Activated T-cell treated with anti-CD3 and anti-CD28 coated beads, Interleukin-2, amount 50 U/mL, for 24 hours (primary cell): ENCODE measurements around the gene KRT85.

ENCODE experiments used
- DNase-seq: peaks from one replicate; pipeline ENCODE4 v3.0.0-alpha.2; 2020
- H3K27ac Mint-ChIP-seq: 2 replicates; pipeline ENCODE4 v1.8.0; 2020; ENCODE audit warnings: mild to moderate bottlenecking, mixed read lengths
- H3K27me3 Mint-ChIP-seq: 2 replicates; pipeline ENCODE4 v1.8.0; 2020; ENCODE audit warnings: mixed read lengths
- H3K36me3 Mint-ChIP-seq: 2 replicates; pipeline ENCODE4 v1.8.0; 2020; ENCODE audit warnings: low read depth, mixed read lengths
- H3K4me1 Mint-ChIP-seq: 2 replicates; pipeline ENCODE4 v1.8.0; 2020; ENCODE audit warnings: low read depth, mixed read lengths
- H3K4me3 Mint-ChIP-seq: 2 replicates; pipeline ENCODE4 v1.8.0; 2020; ENCODE audit warnings: mild to moderate bottlenecking, moderate library complexity, mixed read lengths
- H3K9me3 Mint-ChIP-seq: 2 replicates; pipeline ENCODE4 v1.8.0; 2020; ENCODE audit warnings: mixed read lengths

KRT85 gene

DNA sequence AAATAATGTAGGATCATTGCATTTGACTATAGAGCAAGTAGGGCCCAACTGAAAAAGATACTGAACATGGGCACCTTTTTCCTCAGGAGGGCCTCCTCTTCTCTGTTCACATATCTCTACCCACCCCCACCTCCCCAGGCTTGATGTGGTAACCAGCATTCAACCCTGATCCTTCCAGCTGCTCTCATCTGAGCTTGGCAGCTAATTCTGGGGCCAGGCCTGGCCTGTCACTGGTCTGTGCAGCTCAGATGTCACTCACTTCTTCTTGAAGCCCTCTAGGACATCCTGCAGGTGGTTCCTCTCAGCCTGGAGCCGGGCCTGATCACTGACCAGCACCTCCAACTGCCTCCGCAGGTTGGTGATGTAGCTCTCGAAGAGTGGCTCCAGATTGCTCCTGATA, 16.1 kb upstream of the KRT85 start:
- peaks cover 5% of the 10 kb centered on the region for H3K27me3 Mint-ChIP-seq
- peaks cover 10% of the 10 kb centered on the region for H3K4me1 Mint-ChIP-seq
- H3K4me3 Mint-ChIP-seq: no peak overlapping the region
- DNase-seq: no peak
- H3K36me3 Mint-ChIP-seq: no peaks in the 10 kb centered on the region
- no peaks in the 10 kb centered on the region for H3K9me3 Mint-ChIP-seq
- H3K27ac Mint-ChIP-seq: no peak overlapping the region

DNA sequence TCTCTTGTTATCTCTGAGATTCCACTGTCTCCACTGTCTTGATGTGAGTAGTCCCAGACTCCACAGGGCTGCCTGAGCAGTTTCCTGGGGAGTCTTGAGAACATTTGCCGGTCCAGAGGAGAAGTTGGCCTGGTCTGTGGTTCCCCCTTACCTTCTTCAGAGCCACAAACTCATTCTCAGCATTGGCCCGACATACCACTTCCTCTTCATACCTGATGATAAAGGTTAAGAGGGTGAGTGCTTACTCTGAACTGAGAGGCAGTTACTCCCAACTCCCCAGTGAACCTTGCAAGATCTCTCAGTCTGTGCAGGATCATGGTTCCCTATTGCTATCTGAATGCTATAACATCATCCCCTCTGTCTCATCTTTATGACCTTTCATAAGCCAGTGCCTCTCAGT, 15.6 kb upstream of the KRT85 start:
- no peak for DNase-seq
- Mint-ChIP-seq H3K4me1 (peaks cover 10% of the 10 kb centered on the region), H3K36me3 (no peaks in the 10 kb centered on the region), H3K27me3 (peaks cover 5% of the 10 kb centered on the region), H3K27ac (no peak overlapping the region), H3K9me3 (no peaks in the 10 kb centered on the region), H3K4me3 (no peak overlapping the region)

DNA sequence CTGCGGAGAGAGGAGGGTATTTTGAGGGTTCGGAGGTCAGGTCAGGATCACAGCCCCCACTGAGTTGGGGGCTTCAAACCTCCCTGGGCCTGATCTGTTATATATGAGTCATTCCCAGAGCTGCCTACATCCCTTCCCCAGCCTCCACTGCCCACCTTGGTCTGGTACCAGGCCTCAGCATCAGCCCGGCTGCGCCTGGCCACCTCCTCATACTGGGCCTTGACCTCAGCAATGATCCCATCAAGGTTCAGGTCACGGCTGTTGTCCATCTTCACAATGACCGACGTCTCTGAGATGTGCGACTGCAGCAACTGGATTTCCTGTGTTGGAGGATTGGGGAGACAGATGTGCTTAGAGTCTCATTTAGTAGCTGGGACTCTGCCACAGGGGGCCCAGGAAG, 13.9 kb upstream of the KRT85 start:
- peaks cover 10% of the 10 kb centered on the region for H3K4me1 Mint-ChIP-seq

DNA sequence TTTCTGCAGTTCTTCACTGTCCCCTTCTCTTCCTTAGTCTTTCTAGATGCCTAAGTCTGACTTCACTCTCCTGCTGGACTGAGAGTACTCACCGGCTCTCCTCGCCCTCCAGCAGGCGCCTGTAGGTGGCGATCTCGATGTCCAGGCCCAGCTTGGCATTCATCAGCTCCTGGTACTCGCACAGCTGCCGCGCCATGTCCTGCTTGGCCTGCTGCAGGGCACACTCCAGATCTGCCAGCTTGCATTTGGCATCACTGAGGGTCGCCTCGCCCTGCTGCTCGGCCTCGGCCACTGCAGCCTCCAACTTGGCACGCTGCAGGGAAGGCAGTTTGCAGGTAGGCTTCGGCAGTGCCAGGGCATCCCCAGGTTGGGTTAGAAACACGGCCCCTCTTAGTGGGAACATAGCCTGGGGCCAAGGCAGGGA, 13.0 kb upstream of the KRT85 start:
- Mint-ChIP-seq H3K4me3 (no peak overlapping the region), H3K27me3 (peaks cover 12% of the 10 kb centered on the region), H3K9me3 (no peaks in the 10 kb centered on the region), H3K27ac (no peak overlapping the region), H3K4me1 (peaks cover 10% of the 10 kb centered on the region), H3K36me3 (no peaks in the 10 kb centered on the region)
- no peak for DNase-seq

More for the DNA sequence above, 13.9 kb upstream of the KRT85 start:
- Mint-ChIP-seq H3K4me3 (no peak overlapping the region), H3K27ac (no peak overlapping the region), H3K9me3 (no peaks in the 10 kb centered on the region), H3K36me3 (no peaks in the 10 kb centered on the region), H3K27me3 (peaks cover 12% of the 10 kb centered on the region)
- DNase-seq: no peak

DNA sequence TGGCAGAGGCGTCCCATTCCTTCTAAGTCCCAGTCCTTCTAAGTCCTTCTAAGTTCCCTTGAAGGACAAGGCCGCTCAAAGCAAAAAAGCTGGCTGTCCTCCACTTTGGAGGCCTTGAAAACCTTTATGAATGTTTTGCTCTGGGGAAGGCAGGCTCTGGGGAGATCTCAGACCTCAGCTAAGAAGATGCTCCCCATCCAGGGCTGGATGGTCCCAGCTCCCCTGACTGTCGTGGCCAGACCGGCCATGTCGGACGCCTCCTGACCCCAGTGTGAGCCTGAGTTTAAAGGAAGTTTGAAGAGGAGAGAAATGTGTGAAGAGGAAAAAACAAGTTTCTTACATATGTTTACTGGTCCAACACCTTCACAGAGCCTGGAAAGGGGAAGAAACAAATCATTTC, 12.3 kb upstream of the KRT85 start:
- Mint-ChIP-seq H3K9me3 (no peaks in the 10 kb centered on the region), H3K27me3 (peaks cover 12% of the 10 kb centered on the region), H3K4me1 (peaks cover 10% of the 10 kb centered on the region), H3K36me3 (no peaks in the 10 kb centered on the region), H3K4me3 (no peak overlapping the region), H3K27ac (no peak overlapping the region)
- no peak for DNase-seq

DNA sequence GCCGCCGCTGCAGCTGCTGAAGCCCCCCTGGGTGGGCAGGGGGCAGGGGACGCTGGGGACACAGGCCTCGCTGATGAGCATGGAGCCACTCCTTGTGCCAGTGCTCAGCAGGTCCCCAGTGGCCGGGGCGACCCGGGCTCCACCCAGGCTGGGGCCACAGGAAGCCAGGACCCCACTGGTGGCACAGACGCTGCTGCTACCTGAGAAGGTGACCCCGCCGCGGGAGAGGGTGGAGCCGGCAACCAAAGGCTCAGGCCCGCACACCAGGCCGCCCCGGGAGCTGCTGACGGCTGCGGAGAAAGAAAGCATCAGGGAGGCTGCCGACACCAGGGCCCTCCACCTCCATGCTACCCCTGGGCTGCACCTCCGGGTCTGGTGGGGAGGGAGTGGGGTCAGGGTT, 10.8 kb upstream of the KRT85 start:
- no peak overlapping the region for H3K4me3 Mint-ChIP-seq

DNA sequence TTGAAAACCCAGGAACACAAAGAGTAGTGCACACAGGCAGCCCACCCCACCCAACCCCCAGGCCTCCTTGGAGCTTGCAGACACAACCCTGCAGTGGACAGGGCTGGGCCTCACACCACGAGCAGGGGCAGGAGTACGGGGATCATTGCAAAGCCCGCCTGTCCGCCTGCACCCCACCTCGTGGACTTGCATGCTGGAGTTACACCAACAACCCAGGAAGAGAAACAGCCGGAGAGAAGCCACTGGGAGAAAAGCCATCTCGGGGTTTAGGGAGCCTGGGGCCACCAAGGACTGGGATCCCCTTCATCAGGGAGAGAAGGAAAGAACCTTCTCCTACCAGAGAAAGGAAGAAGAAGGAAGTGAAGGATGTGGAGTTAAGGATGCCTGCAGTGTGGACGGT, 10.0 kb upstream of the KRT85 start:
- Mint-ChIP-seq H3K27me3 (peaks cover 12% of the 10 kb centered on the region), H3K4me1 (peaks cover under 1% of the 10 kb centered on the region), H3K4me3 (no peak overlapping the region), H3K27ac (no peak overlapping the region), H3K9me3 (no peaks in the 10 kb centered on the region), H3K36me3 (no peaks in the 10 kb centered on the region)
- DNase-seq: no peak

More for the DNA sequence above, 10.8 kb upstream of the KRT85 start:
- DNase-seq: no peak
- H3K27me3 Mint-ChIP-seq: peaks cover 12% of the 10 kb centered on the region
- H3K9me3 Mint-ChIP-seq: no peaks in the 10 kb centered on the region
- no peaks in the 10 kb centered on the region for H3K36me3 Mint-ChIP-seq
- H3K27ac Mint-ChIP-seq: no peak overlapping the region
- H3K4me1 Mint-ChIP-seq: peaks cover 9% of the 10 kb centered on the region

DNA sequence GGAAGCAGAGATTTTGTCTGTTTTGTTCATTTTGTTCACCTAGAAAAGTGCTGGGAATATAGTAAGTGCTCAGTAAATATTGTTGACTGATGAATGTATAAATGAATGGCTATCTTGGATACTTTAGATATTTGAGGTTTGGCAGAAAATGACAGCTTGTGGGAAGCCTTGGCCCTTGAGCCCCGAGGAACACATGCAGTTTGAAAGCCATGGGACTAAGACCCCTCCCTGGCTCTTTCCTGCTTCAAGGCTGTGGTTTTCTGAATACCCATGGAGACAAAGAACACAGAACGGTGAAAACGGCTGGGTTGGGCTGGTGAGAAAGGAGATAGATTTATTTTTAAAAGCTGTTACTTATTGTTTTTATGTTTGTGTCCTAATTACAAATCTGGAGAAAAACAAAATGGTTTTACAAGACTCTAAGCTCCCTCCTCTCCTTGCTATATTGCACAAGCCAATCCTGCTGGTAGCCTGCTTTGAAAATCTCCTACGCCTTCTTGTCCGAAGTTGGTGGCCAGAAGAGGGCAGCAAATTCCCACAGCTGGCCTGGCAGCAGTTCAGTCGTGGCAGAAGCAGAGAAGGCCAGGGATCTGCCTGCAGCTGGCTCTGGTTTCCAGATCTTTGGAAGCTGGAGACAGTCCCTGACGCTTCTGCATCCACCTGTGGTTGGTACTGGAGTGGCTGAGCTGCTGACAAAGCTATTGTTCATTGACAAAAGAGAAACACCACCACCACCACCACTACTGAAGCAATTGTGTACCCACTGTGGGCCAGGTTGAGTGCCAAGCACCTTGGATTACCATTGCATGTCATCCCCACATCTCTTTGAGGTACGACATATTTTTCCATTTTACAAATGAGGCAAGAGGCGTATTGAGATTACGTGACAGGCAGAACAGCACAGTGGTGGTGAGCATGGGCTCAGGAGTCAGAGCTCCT, 5.2 kb upstream of the KRT85 start:
- Mint-ChIP-seq H3K27ac (no peak overlapping the region), H3K36me3 (no peaks in the 10 kb centered on the region), H3K9me3 (no peaks in the 10 kb centered on the region), H3K4me3 (no peak overlapping the region), H3K4me1 (no peaks in the 10 kb centered on the region), H3K27me3 (peaks cover 18% of the 10 kb centered on the region)
- peak; percentile 61 for DNase-seq

DNA sequence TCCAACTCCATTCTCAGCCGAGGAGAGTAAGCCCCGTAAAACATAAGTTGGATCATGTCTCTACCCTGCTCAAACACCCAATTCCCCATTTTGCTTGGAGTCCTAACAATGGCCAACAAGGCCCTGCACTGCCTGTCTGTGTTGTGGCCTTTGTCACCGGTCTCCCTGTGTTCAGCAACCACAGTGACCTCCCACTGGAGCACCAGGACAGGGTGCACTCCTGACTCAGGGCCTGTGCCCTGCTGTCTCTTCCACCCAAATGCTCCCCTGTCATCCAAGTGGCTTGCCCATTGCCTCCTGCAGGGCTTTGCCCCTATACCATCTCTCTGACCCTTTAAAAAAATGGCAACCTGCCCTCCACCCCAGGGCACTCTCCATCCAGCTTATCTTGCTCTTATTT, 4.4 kb upstream of the KRT85 start:
- Mint-ChIP-seq H3K4me3 (no peak overlapping the region), H3K27me3 (peaks cover 19% of the 10 kb centered on the region), H3K36me3 (no peaks in the 10 kb centered on the region), H3K4me1 (no peaks in the 10 kb centered on the region), H3K27ac (no peak overlapping the region), H3K9me3 (no peaks in the 10 kb centered on the region)
- no peak for DNase-seq

DNA sequence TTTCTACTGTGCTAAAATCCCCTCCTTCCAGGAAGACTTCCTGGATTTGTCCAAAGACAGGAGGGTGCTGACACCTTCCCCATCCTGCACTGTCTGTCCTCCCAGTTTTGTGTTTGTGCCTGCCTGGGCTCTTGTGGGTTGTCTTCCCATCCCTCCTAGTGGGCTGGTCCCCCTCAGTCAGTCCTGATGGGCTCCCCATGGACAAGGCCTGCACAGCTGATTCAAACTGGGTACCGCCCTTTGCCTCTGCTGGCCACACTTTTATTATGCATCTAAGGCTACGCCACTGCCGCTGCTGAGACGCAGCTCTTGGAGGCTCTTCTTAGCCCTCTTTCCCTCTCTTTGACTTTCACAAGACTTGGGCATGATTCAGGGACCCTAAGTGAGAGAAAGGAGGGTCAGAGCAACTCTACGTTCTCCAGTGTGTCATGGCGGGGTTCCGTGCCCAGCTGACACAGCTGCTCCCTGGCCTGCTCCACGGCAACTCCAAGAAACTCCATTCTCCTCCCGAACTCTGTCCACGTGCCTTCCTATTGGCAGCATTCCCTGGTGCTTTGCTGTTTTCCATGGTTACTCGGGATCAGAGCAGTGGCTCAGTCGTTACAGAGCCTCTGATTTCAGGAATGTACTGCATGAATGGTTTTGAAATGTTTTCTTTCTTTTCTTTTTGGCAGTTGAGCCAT, 3.8 kb upstream of the KRT85 start:
- no peak overlapping the region for H3K4me3 Mint-ChIP-seq
- no peak for DNase-seq
- peaks cover 15% of the 10 kb centered on the region for H3K27me3 Mint-ChIP-seq
- no peaks in the 10 kb centered on the region for H3K4me1 Mint-ChIP-seq
- H3K36me3 Mint-ChIP-seq: no peaks in the 10 kb centered on the region
- no peak overlapping the region for H3K27ac Mint-ChIP-seq
- H3K9me3 Mint-ChIP-seq: no peaks in the 10 kb centered on the region

DNA sequence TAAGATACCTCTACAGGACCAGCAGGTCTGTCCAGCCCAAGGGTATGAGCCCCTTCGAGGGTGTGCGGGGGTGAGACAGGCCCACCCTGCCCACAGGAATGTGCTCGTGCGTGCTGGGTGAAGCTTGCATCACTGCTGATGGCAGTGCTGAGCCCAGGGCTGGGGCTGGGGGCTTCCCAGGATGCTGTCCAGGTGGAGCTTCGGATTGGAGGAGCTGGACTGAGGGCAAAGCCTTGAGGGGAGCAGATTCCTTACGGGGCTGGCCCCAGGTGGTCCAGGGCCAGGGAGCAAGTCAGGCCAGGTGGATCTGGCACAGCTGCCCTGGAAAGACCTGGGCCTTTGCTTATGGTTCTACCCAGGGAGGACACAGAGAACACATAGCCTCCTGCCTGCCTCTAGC, 2.5 kb upstream of the KRT85 start:
- no peak overlapping the region for H3K27ac Mint-ChIP-seq
- no peaks in the 10 kb centered on the region for H3K36me3 Mint-ChIP-seq
- H3K27me3 Mint-ChIP-seq: peaks cover 15% of the 10 kb centered on the region
- no peak for DNase-seq
- H3K4me3 Mint-ChIP-seq: no peak overlapping the region
- no peaks in the 10 kb centered on the region for H3K9me3 Mint-ChIP-seq
- H3K4me1 Mint-ChIP-seq: no peaks in the 10 kb centered on the region

DNA sequence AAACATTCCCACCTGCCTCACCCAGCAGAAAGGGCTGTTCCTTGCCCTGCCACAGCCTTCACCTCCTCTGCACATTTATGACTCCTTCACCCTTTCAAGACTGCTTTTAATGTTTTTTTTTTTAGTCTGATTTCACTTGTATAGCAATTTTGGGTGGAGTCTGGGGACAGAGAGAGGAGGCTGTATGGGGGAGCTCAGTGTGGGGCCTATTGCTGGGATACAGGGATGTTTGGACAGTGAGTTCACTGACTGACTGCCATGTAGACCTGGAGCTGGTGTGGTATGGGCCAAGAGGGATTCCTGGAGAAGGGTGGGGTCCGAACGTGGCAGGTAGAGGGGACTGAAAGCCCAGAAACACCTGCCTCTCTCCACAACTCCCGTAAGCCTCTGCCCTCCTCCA, 1.9 kb upstream of the KRT85 start:
- Mint-ChIP-seq H3K27ac (no peak overlapping the region), H3K36me3 (no peaks in the 10 kb centered on the region)

DNA sequence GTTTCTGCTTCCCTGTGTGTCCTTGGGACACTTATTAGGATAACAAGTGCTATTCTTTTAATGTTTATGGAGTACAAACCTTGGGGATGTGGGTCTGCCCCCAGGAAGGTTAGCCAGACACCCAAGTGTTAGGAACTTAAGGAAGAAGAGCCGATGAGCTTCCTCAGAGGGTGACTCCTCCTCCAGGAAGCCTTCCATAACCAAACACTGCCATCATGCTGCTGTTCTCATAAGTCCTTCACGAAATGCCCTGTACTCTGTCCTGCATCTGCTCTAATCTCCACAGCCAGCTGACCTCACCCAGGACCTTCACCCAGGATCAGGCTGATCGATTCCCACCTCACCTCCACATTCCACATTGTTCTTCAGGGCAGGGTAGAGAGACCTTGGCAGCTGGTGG, 1.2 kb upstream of the KRT85 start:
- no peak overlapping the region for H3K27ac Mint-ChIP-seq
- no peaks in the 10 kb centered on the region for H3K4me1 Mint-ChIP-seq
- peaks cover 15% of the 10 kb centered on the region for H3K27me3 Mint-ChIP-seq
- H3K36me3 Mint-ChIP-seq: no peaks in the 10 kb centered on the region
- H3K4me3 Mint-ChIP-seq: no peak overlapping the region
- H3K9me3 Mint-ChIP-seq: no peaks in the 10 kb centered on the region
- no peak for DNase-seq

More for the DNA sequence above, 1.9 kb upstream of the KRT85 start:
- Mint-ChIP-seq H3K27me3 (peaks cover 15% of the 10 kb centered on the region), H3K4me1 (no peaks in the 10 kb centered on the region), H3K4me3 (no peak overlapping the region), H3K9me3 (no peaks in the 10 kb centered on the region)
- no peak for DNase-seq

DNA sequence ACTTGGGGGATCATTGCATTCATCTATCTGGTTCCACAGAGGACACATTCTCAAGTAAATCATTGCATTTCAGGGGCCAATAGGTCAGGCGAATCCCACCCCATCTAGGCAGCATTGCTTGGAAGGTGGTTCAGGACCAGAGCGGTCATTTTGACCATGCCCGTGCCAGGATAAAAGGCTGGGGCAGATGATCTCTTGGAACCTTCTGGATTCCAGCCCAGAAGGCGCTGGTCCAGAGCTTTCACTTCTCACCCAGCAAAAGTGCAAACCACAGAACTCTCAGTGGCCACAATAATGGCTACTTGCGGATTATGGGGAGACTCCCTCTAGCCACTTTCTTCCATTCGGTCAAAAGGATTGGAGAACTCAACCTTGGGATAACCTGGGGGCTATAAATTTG, 595 bp upstream of the KRT85 start:
- Mint-ChIP-seq H3K9me3 (no peaks in the 10 kb centered on the region), H3K27ac (no peak overlapping the region), H3K27me3 (peaks cover 15% of the 10 kb centered on the region), H3K4me3 (no peak overlapping the region), H3K36me3 (no peaks in the 10 kb centered on the region), H3K4me1 (no peaks in the 10 kb centered on the region)
- DNase-seq: no peak

DNA sequence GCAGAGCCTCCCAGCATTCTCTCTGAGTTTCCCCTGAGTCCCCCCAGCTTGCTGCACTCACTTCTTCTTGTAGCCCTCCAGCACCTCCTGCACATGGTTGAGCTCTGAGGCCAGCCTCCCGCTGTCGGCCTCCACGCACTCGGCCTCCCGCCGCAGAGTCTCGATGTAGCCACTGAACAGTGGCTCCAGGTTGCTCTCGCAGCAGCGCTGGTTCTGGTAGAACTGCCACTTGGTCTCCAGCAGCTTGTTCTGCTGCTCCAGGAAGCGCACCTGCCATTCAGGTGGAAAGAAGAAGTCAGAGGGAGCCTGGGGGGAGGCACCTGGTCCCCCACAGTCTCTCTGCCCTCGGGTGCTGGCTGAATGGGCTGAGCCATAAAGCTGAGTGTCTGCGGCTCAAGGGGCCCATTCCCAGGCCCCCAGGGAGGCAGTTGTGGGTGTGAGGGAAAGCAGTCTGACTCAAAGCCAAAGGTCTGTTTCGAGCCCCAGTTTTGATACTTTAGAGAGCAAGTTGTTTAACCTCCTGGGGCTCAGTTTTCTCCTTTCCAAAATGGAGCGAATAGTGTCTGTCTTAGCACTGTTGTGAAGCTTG, 2.3 kb downstream of the KRT85 start:
- Mint-ChIP-seq H3K36me3 (no peaks in the 10 kb centered on the region), H3K9me3 (no peaks in the 10 kb centered on the region), H3K27ac (no peak overlapping the region), H3K4me3 (no peak overlapping the region), H3K4me1 (peaks cover 2% of the 10 kb centered on the region), H3K27me3 (peaks cover 15% of the 10 kb centered on the region)
- DNase-seq: no peak
